NCI-H82 (cell line): ENCODE results near the gene PDCL2.

Source experiments
- DNase-seq: peaks from one replicate; lab custom pipeline; 2025; lab: John Stamatoyannopoulos, UW

PDCL2 gene

DNA sequence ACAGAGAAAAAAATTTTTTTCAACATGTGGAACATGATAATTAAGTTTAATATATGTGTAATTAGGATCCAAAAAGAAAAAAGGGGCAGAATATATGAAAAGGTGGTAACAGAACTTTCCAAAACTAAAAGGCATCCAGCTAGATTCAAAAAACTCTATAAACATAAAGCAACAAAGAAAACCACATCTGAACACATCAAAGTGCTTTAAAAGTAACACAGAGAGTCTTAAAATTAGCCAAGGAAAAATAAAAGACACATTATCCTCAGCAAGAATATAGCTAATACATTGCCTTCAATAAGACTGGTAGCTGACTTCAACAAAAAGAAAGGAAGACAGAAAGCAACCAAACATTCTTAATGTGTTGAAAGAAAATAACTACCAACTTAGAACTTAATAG lies 53.5 kb downstream of the PDCL2 start:
- no peak for DNase-seq

DNA sequence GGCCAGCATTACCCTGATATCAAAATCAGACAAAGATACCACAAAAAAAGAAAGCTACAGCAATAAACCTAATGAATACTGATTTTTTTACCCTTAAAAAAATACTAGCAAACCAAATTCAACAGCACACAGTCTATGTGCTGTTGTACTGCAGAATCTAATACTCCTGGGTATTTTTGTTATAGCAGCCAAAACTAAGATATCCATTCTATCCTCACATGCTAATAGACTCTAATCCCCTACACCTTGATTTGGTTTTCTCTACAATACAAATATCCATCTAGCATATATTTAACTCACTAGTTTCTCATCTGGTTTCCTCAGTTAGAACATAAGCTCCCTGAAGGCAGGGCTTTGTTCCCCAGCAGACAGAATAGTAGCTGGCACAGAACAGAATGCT lies 57.7 kb downstream of the PDCL2 start:
- no peak for DNase-seq

DNA sequence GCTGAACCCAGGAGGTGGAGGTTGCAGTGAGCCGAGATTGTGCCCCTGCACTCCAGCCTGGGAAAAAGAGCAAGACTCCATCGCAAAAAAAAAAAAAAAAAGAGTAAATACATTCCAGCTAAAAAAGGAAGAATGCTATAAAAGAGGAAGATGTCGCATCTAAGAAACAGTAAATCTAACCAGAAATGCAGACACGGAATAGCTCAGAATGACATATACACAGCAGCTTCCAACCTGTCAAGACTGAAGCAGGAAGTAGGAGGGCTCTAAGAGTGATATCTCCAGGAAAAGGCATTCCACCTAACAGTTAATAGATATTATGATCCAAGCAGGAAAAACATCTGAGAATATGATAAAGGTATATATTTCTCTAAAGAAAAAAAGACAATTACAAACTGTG lies 61.4 kb downstream of the PDCL2 start:
- no peak for DNase-seq

DNA sequence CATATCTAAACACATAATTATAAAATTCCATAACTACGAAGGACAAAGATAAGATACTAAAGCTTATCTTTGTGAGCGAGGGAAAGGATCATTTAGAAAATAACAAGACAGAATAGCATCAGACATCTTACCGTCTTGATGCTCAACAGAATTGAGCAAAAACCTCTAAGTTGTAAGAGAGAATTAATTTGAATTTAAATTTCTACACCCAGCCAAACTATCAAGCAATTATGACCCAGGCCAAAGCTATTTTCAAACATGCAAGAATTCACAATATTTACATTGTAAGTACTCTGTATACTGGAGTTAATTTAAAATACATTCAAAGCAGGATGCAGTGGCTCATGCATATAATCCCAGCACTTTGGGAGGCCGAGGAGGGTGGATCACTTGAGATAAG lies 61.9 kb downstream of the PDCL2 start:
- no peak for DNase-seq

DNA sequence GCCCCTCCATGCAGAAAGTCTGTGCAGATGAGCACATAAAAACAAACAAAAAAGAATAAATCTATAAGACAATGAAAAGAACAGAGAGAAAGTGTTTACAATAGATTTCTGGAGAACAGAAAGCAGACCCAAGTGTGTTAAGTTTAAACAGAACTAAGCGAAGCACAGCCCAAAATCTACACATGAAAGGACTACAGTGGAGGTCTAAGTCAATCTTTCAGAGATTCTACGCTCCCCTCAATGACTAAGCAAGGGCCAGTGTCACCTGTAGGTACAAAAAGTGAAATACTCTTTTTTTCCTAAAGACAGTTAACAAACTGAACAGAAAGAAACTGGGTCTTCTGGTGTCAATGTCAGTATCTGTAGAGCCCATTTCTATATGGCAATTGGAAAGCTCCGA lies 63.6 kb downstream of the PDCL2 start:
- no peak for DNase-seq

DNA sequence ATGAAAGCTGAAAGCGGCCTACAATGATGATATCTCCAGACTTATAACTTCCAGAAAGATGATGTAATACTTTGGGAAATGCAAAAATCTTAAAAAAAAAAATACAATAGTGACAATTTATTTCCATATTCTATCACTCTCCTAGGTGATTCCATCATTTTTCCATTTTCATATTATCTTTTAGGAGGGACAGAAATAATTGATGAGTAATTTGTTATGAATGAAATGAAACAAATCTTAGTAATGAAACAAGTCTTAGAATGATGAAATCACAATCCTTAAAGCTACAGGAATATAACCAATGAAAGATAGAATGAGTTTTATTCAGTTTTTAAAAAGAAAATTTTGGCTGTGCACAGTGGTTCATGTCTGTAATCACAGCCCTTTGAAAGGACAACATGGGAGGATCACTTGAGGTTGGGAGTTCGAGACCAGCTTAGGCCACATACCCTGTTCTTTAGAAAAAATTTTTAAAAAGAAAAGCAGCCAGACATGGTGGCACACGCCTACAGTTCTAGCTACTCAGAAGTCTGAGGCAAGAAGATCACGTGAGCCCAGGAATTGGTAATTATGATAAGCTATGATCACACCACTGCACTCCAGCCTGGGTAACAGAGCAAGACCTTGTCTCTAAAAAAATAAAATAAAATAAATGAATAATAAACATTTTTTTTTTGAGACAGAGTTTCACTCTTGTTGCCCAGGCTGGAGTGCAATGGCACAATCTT lies 67.0 kb downstream of the PDCL2 start:
- DNase-seq: no peak

DNA sequence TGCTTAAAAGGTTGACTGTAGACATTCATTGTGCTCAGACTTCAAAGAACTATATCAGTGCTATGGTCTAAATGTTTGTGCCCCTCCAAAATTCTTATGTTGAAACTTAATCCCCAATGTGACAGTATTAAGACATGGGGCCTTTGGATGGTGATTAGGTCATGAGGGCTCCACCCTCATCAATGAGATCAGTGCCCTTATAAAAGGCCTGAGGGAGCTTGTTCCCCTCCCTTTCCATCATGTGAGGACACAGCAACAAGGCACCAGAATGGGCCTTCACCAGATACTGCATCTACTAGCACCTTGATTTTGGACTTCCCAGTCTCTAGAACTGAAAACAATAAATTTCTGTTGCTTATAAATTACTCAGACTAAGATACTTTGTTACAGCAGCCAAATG lies 73.6 kb downstream of the PDCL2 start:
- no peak for DNase-seq

DNA sequence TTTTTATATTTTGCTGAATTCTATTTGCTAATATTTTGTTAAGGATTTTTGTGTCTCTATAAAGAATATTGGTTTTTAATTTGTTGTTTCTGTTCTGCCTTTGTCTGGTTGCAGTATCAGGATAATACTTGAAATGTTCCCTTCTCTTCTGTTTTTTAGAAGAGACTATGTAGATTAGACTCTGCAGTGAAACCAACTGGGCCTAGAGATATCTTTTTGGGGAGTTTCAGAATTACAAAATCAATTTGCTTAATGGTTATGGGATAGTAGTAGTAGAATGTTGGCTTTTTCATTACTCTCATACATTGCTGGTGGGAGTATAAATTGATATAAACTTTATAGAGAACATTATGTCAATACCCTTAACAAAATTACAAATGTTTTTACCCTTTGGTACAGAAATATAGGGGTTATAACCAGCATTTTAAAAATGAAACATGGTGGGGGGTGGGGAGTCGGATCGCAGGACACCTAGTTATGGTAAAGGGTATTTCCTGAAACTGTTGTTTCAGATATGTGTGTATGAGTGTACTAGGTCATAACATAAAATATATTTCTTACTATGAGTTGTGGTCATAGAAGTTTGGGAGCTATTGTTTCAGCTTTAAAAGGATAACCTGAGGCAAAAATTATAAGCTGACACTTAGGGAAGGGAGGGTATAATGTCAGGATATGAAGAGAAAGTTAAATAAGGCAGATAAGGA lies 74.4 kb downstream of the PDCL2 start:
- no peak for DNase-seq

DNA sequence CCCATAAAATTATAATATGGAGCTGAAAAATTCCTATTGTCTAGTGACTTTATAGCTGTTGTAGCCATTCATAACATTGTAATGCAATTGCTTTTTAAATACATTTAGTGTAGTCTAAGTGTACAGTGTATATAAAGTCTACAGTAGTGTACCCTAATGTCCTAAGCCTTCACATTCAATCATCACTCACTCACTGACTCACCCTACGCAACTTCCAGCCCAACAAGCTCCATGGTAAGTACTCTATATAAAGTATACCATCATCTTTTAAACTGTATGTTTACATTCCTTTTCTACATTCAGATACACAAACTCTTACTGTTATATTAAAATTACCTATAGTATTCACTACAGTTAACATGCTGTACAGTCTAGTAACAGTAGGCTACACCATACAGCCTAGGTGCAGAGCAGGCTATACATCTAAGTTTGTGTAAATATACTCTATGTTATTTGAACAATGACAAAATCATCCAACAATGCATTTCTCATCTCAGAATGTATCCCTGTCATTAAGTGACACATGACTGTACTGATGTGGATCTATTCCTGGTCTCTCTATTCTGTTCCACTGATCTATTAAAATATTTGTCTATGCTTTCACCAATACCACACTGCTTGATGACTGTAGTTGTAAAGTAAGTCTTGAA lies 79.0 kb downstream of the PDCL2 start:
- DNase-seq: no peak

DNA sequence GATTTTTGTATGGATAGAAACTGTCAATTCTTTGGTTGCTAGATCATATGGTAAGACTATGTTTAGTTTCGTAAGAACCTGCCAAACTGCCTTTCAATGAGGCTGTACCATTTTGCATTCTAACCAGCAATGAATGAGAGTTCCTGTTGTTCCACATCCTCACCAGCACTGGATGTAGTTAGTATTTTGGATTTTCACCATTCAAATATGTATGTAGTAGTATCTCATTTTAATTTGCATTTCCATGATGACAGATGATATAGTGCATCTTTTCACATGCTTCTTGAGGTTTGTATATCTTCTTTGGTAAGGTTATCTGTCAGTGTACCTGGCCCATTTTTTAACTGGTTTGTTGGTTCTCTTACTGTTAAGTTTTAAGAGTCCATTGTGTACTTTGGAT lies 80.0 kb downstream of the PDCL2 start:
- DNase-seq: no peak

DNA sequence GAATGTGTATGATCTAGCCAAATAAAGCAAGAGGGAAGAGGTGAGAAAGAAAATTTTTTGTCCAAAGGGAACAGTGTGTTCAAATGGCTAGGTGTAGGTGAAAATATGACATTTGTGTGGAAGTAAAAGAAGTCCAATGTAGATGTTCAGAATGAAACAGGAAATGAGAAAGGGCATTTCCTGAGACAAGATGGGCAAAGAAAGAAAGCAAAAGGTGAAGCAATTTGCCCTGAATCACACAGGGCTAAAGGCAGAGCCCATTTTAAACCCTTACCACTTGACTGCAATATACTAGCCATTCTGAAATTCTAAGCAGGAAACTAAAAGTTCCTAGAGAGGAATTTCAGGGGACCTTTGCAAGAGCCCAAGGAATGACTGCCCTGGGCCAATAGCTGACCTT lies 81.4 kb downstream of the PDCL2 start:
- no peak for DNase-seq

DNA sequence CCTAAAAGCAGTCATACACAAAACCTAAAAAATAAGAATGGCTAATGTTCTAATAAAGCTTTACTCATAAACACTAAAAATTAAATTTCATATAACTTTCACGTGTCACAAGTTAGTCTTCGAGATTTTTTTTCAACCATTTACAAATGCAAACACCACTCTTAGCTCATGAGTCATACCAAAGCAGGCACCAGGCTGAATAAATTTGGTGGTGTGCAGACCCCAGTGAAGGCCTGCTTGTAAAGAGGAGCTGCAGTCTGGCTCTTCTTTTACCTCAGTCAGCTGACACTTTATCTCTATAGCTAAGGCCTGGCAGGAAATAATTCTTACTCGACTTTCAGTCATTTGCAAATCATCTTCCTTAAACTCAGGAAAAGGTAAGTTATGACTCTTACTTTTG lies 82.8 kb downstream of the PDCL2 start:
- no peak for DNase-seq

DNA sequence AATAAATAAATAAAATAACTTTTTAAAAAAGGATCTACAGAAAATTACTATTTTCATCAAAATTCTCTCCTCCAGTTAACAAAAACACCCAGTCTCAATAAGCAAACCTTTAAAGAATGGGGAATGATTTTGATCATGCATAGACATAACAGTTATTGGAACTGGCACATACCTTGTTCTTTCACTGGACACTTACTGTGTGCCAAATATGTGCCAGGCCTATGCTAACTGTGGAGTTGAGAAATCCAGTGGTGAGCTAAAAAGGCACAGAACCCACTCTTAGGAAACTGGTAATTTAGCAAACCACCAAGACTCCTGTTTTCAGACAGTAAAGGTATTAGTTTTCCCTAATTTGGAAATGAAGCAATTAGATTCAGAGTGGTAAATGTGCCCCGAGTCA lies 84.4 kb downstream of the PDCL2 start:
- no peak for DNase-seq
